NCI-H526 treated with DMSO at 0.1 percent for 48 hours (cell line): ENCODE results near the gene LHB.

Experiments used
- DNase-seq: peaks from one replicate; lab custom pipeline; 2025; lab: John Stamatoyannopoulos, UW

Gene LHB

DNA sequence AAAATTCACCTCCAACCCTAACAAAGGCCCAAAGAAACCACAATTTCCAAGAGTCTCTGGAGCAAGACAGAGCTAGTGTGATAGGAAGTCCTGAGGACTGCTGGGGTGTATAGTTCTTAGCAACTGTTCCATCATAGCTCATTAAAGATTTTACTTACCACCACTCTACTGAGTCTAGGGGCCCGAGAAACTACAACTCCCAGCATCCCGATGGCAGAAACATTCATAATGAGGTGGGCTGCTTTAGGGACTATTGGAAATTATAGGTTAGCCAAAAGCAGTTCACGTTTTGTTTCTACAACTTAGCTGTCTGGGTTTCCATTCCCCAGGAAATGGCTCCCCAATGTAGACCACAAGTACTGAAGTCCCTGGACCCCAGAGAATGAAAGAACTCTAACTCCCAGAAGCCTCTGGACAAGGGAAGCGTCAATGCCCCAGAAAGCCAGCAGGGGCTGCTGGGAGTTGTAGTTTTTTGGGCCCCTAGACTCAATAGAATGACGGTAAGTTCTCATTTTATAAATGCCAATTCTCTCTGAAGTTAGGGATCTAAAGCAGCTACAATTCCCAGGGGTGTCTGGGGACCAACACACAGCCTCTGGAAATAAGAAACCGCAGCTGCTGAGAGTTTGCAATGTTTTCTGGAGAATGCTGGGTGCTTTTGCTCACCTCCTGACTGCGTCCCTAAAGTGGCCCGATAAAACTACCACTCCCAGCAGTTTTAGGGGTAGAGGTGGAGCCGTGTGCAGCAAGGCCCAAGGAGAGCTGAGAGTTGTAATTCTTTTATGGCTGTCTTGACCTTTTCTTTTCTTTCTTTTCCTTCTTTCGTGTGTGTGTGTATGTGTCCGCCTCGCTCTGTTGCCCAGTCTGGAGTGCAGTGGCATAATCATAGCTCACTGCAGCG, 40.7 kb downstream of the LHB start:
- DNase-seq = no peak

GRCh38 chr19:48970923-48971395, 45.9 kb downstream of the LHB start:
- DNase-seq = peak; percentile 51

- no peak for DNase-seq
Observed at GRCh38 chr19:48970139-48970766, 46.6 kb downstream of the LHB start.

DNA sequence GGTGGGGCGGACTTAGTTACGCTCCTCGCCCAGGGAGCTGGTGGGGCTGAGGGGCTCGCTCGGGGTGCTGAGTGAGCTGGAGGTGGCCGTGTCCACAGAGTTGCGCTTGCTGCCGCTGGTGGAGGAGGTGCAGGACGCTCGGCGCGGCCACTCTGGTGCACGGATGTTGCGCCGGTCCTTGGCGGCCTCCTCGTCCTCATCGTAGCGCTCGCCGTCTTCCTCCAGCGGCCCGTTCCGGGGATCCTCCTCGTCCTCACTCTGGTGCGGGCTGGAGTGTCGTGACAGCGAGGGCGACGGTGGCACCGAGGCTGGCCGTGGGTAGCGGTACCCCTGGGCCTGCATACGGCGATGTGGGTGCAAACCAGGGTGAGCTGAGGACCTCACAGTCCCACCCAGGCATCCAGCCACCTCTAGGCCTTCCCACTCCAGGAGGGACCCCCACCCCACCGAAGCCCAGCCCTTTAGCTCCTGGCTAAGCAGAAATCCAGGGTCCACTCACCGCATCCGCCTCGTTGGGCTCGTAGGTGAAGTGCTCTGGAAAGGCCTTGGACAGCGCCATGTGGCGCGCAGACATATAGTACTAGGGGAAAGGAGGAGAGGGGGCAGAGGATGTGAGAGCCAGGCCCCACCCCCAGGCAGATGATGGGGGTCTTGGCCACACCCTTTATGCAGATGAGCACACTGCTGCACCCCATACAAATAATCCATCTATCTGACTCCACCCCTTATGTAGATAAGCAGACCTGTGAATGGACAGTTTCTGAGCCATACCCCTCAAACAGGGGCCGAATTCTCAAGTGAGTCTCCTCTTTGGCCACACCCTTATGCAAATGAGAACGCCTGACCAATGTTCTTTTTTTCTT, 47.4 kb downstream of the LHB start:
- no peak for DNase-seq

- no peak for DNase-seq
Observed at GRCh38 chr19:48968813-48969218, 48.1 kb downstream of the LHB start.

- DNase-seq = no peak
Observed at GRCh38 chr19:48968179-48968661, 48.7 kb downstream of the LHB start.

DNA sequence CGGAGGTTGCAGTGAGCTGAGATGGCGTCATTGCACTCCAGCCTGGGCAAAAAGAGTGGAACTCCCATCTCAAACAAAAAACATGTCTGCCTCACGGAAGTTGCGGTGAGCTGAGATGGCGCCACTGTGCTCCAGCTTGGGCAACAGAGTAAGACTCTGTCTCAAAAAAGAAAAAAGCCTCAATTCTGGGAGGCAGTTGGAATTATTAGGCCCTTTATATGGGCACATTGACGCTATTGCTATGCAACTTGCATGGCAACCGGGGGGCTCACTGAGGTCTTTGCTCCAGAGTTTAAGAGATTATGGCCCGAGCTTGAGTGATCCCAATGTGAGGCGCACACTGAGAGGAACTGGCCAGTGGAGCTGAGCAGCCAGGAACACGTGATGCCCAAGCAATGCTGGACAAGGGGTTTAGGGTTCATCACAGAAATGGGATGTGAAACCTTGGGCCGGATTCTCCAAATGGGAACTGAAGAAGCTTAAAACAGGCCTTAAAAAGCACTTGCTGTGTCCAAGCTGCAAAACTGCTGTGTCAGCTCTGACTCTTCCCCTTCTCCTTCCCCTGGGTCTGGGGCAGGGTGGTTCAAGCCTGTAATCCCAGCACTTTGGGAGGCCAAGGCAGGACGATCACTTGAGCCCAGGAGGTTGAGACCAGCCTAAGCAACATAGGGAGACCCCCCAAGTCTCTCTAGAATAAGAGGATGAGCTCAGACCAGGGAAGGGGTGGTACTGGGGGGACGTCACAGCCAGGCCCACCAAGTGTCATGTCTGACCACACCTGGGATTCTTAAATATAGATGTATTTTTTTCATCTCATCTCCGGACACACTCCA, 49.3 kb downstream of the LHB start:
- DNase-seq = no peak

GRCh38 chr19:48966541-48967345, 50.1 kb downstream of the LHB start:
- DNase-seq = no peak
